IMR-90 (cell line): ENCODE results near the gene BST1. TPM values are rescaled to one million over a fixed set of nuclear protein-coding genes. Genes with fewer than 3 reads are reported as not detected.

Experiments used
- ATAC-seq: fragments of 200-7000 bp; cut with Tn5 transposase; 2 replicates; pipeline ENCODE4 v1.9.1; 2020; ENCODE audit warnings: low read depth, mild to moderate bottlenecking, moderate library complexity
- BruUV-seq: library from RNA; stranded (reverse); fragments of 400-500 nt; replicated peaks from 2 replicates; lab custom pipeline; 2021; lab: Mats Ljungman, UMichigan
- CTCF ChIA-PET: fragments of 300-600 bp; formaldehyde crosslinking; extraction: SDS; loops from one replicate; lab custom pipeline; 2021; ENCODE audit warnings: antibody characterized with exemption; lab: Yijun Ruan, JAX
- POLR2A ChIA-PET: fragments of 300-600 bp; sonication (Branson Sonifier 250); formaldehyde crosslinking; loops from one replicate; lab custom pipeline; 2022; ENCODE audit warnings: antibody characterized with exemption; ENCODE audit not compliant: unreplicated experiment; lab: Charles Lee
- DNase-seq: peaks from one replicate; pipeline ENCODE4 v3.0.0; 2013
- H2AFZ ChIP-seq: replicated peaks from 2 replicates; pipeline ENCODE3; 2013; ENCODE audit warnings: low read length, mild to moderate bottlenecking; ENCODE audit not compliant: poor library complexity
- H2AK5ac ChIP-seq: 2 replicates; pipeline ENCODE4 v1.6.1; 2013; ENCODE audit warnings: low read depth, low read length, inconsistent platforms
- H2AK9ac ChIP-seq: replicated peaks from 2 replicates; pipeline ENCODE3; 2013; ENCODE audit warnings: mild to moderate bottlenecking, low read depth, low read length, moderate library complexity; ENCODE audit not compliant: poor library complexity
- H2BK120ac ChIP-seq: 2 replicates; pipeline ENCODE4 v1.6.1; 2013; ENCODE audit warnings: low read depth, low read length, inconsistent platforms
- H2BK15ac ChIP-seq: 3 replicates; pipeline ENCODE4 v1.6.1; 2013; ENCODE audit warnings: low read depth, low read length, inconsistent platforms
- H2BK20ac ChIP-seq: 2 replicates; pipeline ENCODE4 v1.6.1; 2013; ENCODE audit warnings: low read depth, mild to moderate bottlenecking, inconsistent platforms, low read length, moderate library complexity
- H2BK5ac ChIP-seq: 2 replicates; pipeline ENCODE4 v1.6.1; 2013; ENCODE audit warnings: mild to moderate bottlenecking, low read depth, low read length, inconsistent platforms; ENCODE audit not compliant: poor library complexity, severe bottlenecking
- H3K14ac ChIP-seq: replicated peaks from 2 replicates; pipeline ENCODE4 v1.6.1; 2013; ENCODE audit warnings: low read depth, low read length, inconsistent platforms
- H3K18ac ChIP-seq: 2 replicates; pipeline ENCODE4 v1.6.1; 2013; ENCODE audit warnings: low read depth, low read length, control low read depth
- H3K23ac ChIP-seq: 2 replicates; pipeline ENCODE4 v1.6.1; 2013; ENCODE audit warnings: low read depth, low read length, inconsistent platforms
- H3K27ac ChIP-seq: 2 replicates; pipeline ENCODE4 v1.5.1; 2013; ENCODE audit warnings: mild to moderate bottlenecking, control low read depth, low read length; ENCODE audit not compliant: insufficient read depth
- H3K27me3 ChIP-seq: 2 replicates; pipeline ENCODE4 v1.6.1; 2013; ENCODE audit warnings: low read length; ENCODE audit not compliant: control insufficient read depth, insufficient read depth
- H3K36me3 ChIP-seq: 2 replicates; pipeline ENCODE4 v1.6.1; 2013; ENCODE audit warnings: low read length, mixed read lengths; ENCODE audit not compliant: control insufficient read depth, insufficient read depth
- H3K4ac ChIP-seq: 2 replicates; pipeline ENCODE4 v1.6.1; 2013; ENCODE audit warnings: low read depth, low read length, inconsistent platforms
- H3K4me1 ChIP-seq: 2 replicates; pipeline ENCODE4 v1.6.1; 2013; ENCODE audit warnings: low read length, mixed read lengths; ENCODE audit not compliant: control insufficient read depth, insufficient read depth
- H3K4me2 ChIP-seq: 2 replicates; pipeline ENCODE4 v1.6.1; 2013; ENCODE audit warnings: low read depth, mild to moderate bottlenecking, control low read depth, low read length, moderate library complexity
- H3K4me3 ChIP-seq: 2 replicates; pipeline ENCODE4 v1.5.1; 2013; ENCODE audit warnings: low read depth, mild to moderate bottlenecking, control low read depth, low read length, moderate library complexity; ENCODE audit not compliant: insufficient read depth
- H3K56ac ChIP-seq: 2 replicates; pipeline ENCODE4 v1.6.1; 2013; ENCODE audit warnings: low read length, inconsistent platforms; ENCODE audit not compliant: insufficient read depth; ENCODE audit errors: extremely low read depth
- H3K79me1 ChIP-seq, 2 experiments: 2 replicates each; pipeline ENCODE4 v1.6.1; 2013; ENCODE audit warnings: low read length in 2 of 2, inconsistent platforms in 1 of 2, low read depth in 1 of 2
- H3K9ac ChIP-seq: 2 replicates; pipeline ENCODE4 v1.6.1; 2013; ENCODE audit warnings: low read depth, low read length, control low read depth
- H3K9me1 ChIP-seq: 2 replicates; pipeline ENCODE4 v1.6.1; 2013; ENCODE audit warnings: low read length, inconsistent platforms; ENCODE audit not compliant: insufficient read depth
- H3K9me3 ChIP-seq: 2 replicates; pipeline ENCODE4 v1.6.1; 2013; ENCODE audit warnings: low read length; ENCODE audit not compliant: control insufficient read depth, insufficient read depth
- H4K20me1 ChIP-seq: 2 replicates; pipeline ENCODE4 v1.6.1; 2013; ENCODE audit warnings: low read length, inconsistent platforms; ENCODE audit not compliant: insufficient read depth
- H4K5ac ChIP-seq: 2 replicates; pipeline ENCODE4 v1.6.1; 2013; ENCODE audit warnings: mild to moderate bottlenecking, low read depth, low read length, control low read depth
- H4K8ac ChIP-seq, 2 experiments: 2 replicates each; pipeline ENCODE4 v1.6.1; 2013; ENCODE audit warnings: low read depth in 2 of 2, low read length in 2 of 2, control low read depth in 1 of 2, inconsistent platforms in 1 of 2
- H4K91ac ChIP-seq: 2 replicates; pipeline ENCODE4 v1.6.1; 2013; ENCODE audit warnings: low read depth, low read length, inconsistent platforms; ENCODE audit not compliant: insufficient read depth
- MAFK ChIP-seq: IDR thresholded peaks from 2 replicates; pipeline ENCODE4 v1.6.1; 2012; ENCODE audit warnings: low read depth, low read length, improper control_type of control experiment
- MAZ ChIP-seq: IDR thresholded peaks from 2 replicates; pipeline ENCODE4 v1.6.1; 2012; ENCODE audit warnings: low read depth, mild to moderate bottlenecking, low read length, improper control_type of control experiment, moderate library complexity, borderline replicate concordance
- NFE2L2 ChIP-seq: fragments of 150-350 bp; IDR thresholded peaks from 2 replicates; pipeline ENCODE4 v1.6.1; 2016; ENCODE audit warnings: low read depth, mild to moderate bottlenecking, low read length
- WGBS, 2 experiments: methylation state at CpG; one replicate each; pipeline versions ENCODE4 v1.1.5 to v1.1.7; 2013; ENCODE audit warnings: missing lambda C conversion rate in 2 of 2; ENCODE audit not compliant: insufficient read length in 1 of 2; ENCODE audit errors: extremely low coverage in 2 of 2; 5-methylcytosine and 5-hydroxymethylcytosine counted together
- dilution Hi-C: fragments of 300-500 bp; cut with HindIII; formaldehyde crosslinking; loops from one replicate; pipeline ENCODE4 v1.14.3; 2018; ENCODE audit warnings: low sequenced_read_pairs; ENCODE audit not compliant: unreplicated experiment
- in situ Hi-C: fragments of 300-500 bp; cut with MboI; formaldehyde crosslinking; loops from 3 replicates; pipeline ENCODE4 v1.14.3; 2019; ENCODE audit warnings: low sequenced_read_pairs, inconsistent platforms, mixed read lengths
- intact Hi-C: fragments of 100-400 bp; cut with micrococcal nuclease; formaldehyde crosslinking; loops from 2 replicates; pipeline ENCODE4 v1.10.0; 2022
- polyA plus RNA-seq, 3 experiments: library from polyadenylated mRNA; depleted of rRNA; stranded (reverse); fragments of >200 nt; gene quantifications; 2 replicates each; pipeline ENCODE4 v1.2.3, GENCODE V29; 2012; ENCODE audit warnings: low replicate concordance in 1 of 3
- total RNA-seq: library from RNA; depleted of rRNA; stranded (reverse); fragments of >200 nt; gene quantifications from 2 replicates; pipeline ENCODE4 v1.2.3, GENCODE V29; 2012
- TF ChIP-seq, protein P1 (sequence below): fragments of 150-350 bp; IDR thresholded peaks from 2 replicates; pipeline ENCODE4 v1.6.1; 2017; ENCODE audit warnings: mild to moderate bottlenecking, antibody characterized with exemption, low read length, low read depth

Gene BST1
- total and polyA plus RNA-seq, 2 of the 4 experiments (the other 2 are of a cell fraction): 6.6 to 11.1 TPM

- Histone ChIP-seq H2BK15ac (no peak overlapping the region), H3K56ac (no peak overlapping the region), H3K9me3 (no peaks in the 10 kb centered on the region), H3K4ac (no peak overlapping the region), H4K5ac (no peak overlapping the region), H3K9me1 (peaks cover 7% of the 10 kb centered on the region), H3K27me3 (no peaks in the 10 kb centered on the region), H3K4me3 (no peak overlapping the region), H2AK5ac (no peak overlapping the region), H3K27ac (no peak overlapping the region), H3K23ac (no peak overlapping the region), H3K36me3 (0 out of 2 replicates have a peak, but pooled peaks cover 2% of the 10 kb centered on the region), H2BK20ac (no peak overlapping the region), H2AFZ (no peak overlapping the region), H2BK120ac (no peak overlapping the region), H4K20me1 (no peaks in the 10 kb centered on the region), H4K8ac (no peak overlapping the region), H2AK9ac (no peak overlapping the region), H3K9ac (no peak overlapping the region), H3K4me1 (peaks cover 6% of the 10 kb centered on the region), H3K14ac (no peak overlapping the region), H3K18ac (no peak overlapping the region), H4K91ac (no peak overlapping the region), H3K4me2 (no peak overlapping the region), H2BK5ac (no peak overlapping the region), H3K79me1 (peaks cover 10 to 32% of the 10 kb centered on the region in 2 experiments)
- CTCF ChIA-PET: interaction anchor here (0.6 kb wide), 1 partner anchor 214 kb away, joined by 4 read pairs; no protein-coding TSS in a partner anchor
- no peak for DNase-seq
- POLR2A ChIA-PET: interaction anchor here (0.6 kb wide), 2 partner anchors 202 to 458 kb away, joined by 4 to 12 read pairs; no protein-coding TSS in a partner anchor
- no peak for ATAC-seq
- dilution Hi-C loops: no loop called here
- no CpG with 5 or more reads among the region's 3 CpGs for WGBS, 2 experiments
- TF ChIP-seq NFE2L2 (no peak), MAZ (no peak), MAFK (no peak)
- TF ChIP-seq, protein P1, sequence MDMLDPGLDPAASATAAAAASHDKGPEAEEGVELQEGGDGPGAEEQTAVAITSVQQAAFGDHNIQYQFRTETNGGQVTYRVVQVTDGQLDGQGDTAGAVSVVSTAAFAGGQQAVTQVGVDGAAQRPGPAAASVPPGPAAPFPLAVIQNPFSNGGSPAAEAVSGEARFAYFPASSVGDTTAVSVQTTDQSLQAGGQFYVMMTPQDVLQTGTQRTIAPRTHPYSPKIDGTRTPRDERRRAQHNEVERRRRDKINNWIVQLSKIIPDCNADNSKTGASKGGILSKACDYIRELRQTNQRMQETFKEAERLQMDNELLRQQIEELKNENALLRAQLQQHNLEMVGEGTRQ: no peak
- in situ Hi-C loops: loop anchor here (25.0 kb wide), 1 partner anchor 663 kb away; the partner anchor contains the start of gene CPEB2
- no TSS peak for BruUV-seq
- intact Hi-C loops: no loop called here
Observed at GRCh38 chr4:15675356-15675755, 27.5 kb upstream of the BST1 start.
